PC-3 (cell line): Measurements from ENCODE around the gene PRKAR1B. TPM values are rescaled to one million over a fixed set of nuclear protein-coding genes. Genes with fewer than 3 reads are reported as not detected.

Source experiments
- ATAC-seq: fragments of 200-7000 bp; cut with Tn5 transposase; 2 replicates; pipeline ENCODE4 v1.9.1; 2020; ENCODE audit warnings: mild to moderate bottlenecking, moderate library complexity
- BruUV-seq: library from RNA; stranded (reverse); fragments of 400-500 nt; replicated peaks from 2 replicates; lab custom pipeline; 2021; lab: Mats Ljungman, UMichigan
- CTCF ChIA-PET: fragments of 300-600 bp; sonication (Branson Sonifier 250); formaldehyde crosslinking; loops from one replicate; lab custom pipeline; 2022; ENCODE audit warnings: antibody characterized with exemption; lab: Charles Lee
- POLR2A ChIA-PET: fragments of 300-600 bp; sonication (Branson Sonifier 250); formaldehyde crosslinking; loops from one replicate; lab custom pipeline; 2022; ENCODE audit warnings: antibody characterized with exemption; ENCODE audit not compliant: unreplicated experiment; lab: Charles Lee
- DNase-seq: peaks from one replicate; pipeline ENCODE4 v3.0.0-alpha.2; 2015
- H2AFZ ChIP-seq: fragments of 300-600 bp; sonication (generic); 2 replicates; pipeline ENCODE4 v1.6.0; 2016; ENCODE audit warnings: antibody characterized with exemption, low read length
- H3F3A ChIP-seq: fragments of 300-600 bp; sonication (generic); one replicate; pipeline ENCODE4 v1.6.0; 2017; ENCODE audit warnings: antibody characterized with exemption, low read length, control low read depth, mild to moderate bottlenecking; ENCODE audit not compliant: unreplicated experiment
- H3K27ac ChIP-seq: fragments of 300-600 bp; sonication (generic); 2 replicates; pipeline ENCODE4 v1.5.1; 2016; ENCODE audit warnings: mild to moderate bottlenecking, low read length
- H3K27me3 ChIP-seq: fragments of 300-600 bp; sonication (generic); 2 replicates; pipeline ENCODE4 v1.6.1; 2016; ENCODE audit warnings: low read length, mixed read lengths
- H3K36me3 ChIP-seq: fragments of 300-600 bp; sonication (generic); 2 replicates; pipeline ENCODE4 v1.6.1; 2016; ENCODE audit warnings: low read depth, mixed run types, low read length, mixed read lengths
- H3K4me1 ChIP-seq: fragments of 300-600 bp; sonication (generic); 2 replicates; pipeline ENCODE4 v1.5.1; 2016; ENCODE audit warnings: low read length; ENCODE audit not compliant: insufficient read depth
- H3K4me2 ChIP-seq: fragments of 300-600 bp; sonication (generic); 2 replicates; pipeline ENCODE4 v1.6.0; 2016; ENCODE audit warnings: low read length
- H3K4me3 ChIP-seq: fragments of 300-600 bp; sonication (generic); 2 replicates; pipeline ENCODE4 v1.5.1; 2016; ENCODE audit warnings: mild to moderate bottlenecking, low read length, mixed read lengths
- H3K79me2 ChIP-seq: fragments of 300-600 bp; sonication (generic); 2 replicates; pipeline ENCODE4 v1.6.1; 2017; ENCODE audit warnings: low read length, mixed read lengths
- H3K9ac ChIP-seq: fragments of 300-600 bp; sonication (generic); 2 replicates; pipeline ENCODE4 v1.6.0; 2016; ENCODE audit warnings: mild to moderate bottlenecking, low read length
- H3K9me2 ChIP-seq: fragments of 300-600 bp; sonication (generic); replicated peaks from 2 replicates; pipeline ENCODE4 v1.6.1; 2016; ENCODE audit warnings: mixed run types, low read length, mixed read lengths
- H3K9me3 ChIP-seq: fragments of 300-600 bp; sonication (generic); 2 replicates; pipeline ENCODE4 v1.6.1; 2016; ENCODE audit warnings: low read length, mixed read lengths
- H4K20me1 ChIP-seq: fragments of 300-600 bp; sonication (generic); 2 replicates; pipeline ENCODE4 v1.6.1; 2016; ENCODE audit warnings: low read length, mixed read lengths
- CTCF ChIP-seq: fragments of 300-600 bp; sonication (generic); conservative IDR thresholded peaks from 2 replicates; pipeline ENCODE4 v1.5.1; 2017; ENCODE audit warnings: antibody characterized with exemption, low read depth, mild to moderate bottlenecking, low read length
- EZH2 ChIP-seq: fragments of 300-600 bp; sonication (generic); IDR thresholded peaks from one replicate; pipeline ENCODE4 v1.6.1; 2017; ENCODE audit warnings: antibody characterized with exemption, mild to moderate bottlenecking, low read length; ENCODE audit not compliant: unreplicated experiment
- EZH2phosphoT487 ChIP-seq: fragments of 300-600 bp; sonication (generic); IDR thresholded peaks from 2 replicates; pipeline ENCODE4 v1.6.1; 2018; ENCODE audit warnings: mild to moderate bottlenecking, antibody characterized with exemption, low read length, borderline replicate concordance
- intact Hi-C: fragments of 100-400 bp; cut with micrococcal nuclease; formaldehyde crosslinking; loops from 2 replicates; pipeline ENCODE4 v1.9.0; 2023
- total RNA-seq: library from RNA; depleted of rRNA; stranded (reverse); fragments of >200 nt; gene quantifications from 2 replicates; pipeline ENCODE4 v1.2.3, GENCODE V29; 2014

The PRKAR1B gene
- total RNA-seq, 1 experiment from 2014 or later, result 15.6 TPM

DNA sequence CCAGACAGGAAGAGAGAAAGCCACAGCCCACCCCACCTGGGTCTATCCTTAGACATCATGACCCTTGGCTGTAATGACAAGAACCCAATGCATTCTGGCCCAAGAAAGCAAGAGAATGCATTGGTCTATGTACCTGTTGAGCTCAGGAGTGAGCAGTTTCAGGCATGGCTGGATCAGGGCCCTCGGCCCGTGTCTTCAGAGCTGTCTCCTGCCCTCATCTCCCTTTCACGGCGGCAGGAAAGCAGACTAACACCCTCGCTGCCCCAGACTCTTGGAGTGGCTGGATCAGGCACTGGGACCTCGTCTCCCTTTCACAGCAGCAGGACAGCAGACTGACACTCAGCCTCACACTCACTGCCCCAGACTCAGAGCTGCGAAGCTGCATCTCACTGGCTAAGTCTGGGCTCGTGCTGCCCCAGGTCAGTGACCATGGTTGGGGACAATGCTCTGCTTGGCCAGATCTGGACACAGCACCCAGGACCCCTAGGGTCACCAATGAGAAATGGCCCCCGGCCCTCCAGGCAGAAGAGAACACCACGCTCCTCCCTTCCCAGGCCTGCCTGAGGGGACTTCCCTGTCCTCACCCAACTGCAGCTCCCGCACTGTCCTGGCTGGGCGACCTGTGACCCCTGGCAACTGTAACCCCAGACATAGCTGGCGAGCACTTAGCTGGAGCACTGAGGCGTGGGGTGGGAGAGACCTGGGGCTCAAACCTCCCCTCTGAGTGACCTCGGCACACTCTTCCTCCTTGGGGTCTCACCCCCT lies 194.5 kb downstream of the PRKAR1B start:
- Histone ChIP-seq H2AFZ (no peak overlapping the region), H3K9ac (no peak overlapping the region), H3K4me2 (no peak overlapping the region), H3K79me2 (no peaks in the 10 kb centered on the region), H3K27ac (no peak overlapping the region), H3K9me2 (no peaks in the 10 kb centered on the region), H3K36me3 (no peaks in the 10 kb centered on the region), H3K4me3 (no peak overlapping the region), H3K4me1 (peaks cover 8% of the 10 kb centered on the region), H3K9me3 (no peaks in the 10 kb centered on the region), H3K27me3 (no peaks in the 10 kb centered on the region), H4K20me1 (no peaks in the 10 kb centered on the region), H3F3A (no peaks in the 10 kb centered on the region)
- ChIA-PET CTCF (no interaction called here), POLR2A (interaction anchor here (0.5 kb wide), 1 partner anchor 210 kb away, joined by 5 read pairs; no protein-coding TSS in a partner anchor)
- intact Hi-C loops, result no loop called here
- no peak for DNase-seq
- no peak; the same call in 1 of the 2 replicates for ATAC-seq
- TF ChIP-seq CTCF (no peak), EZH2phosphoT487 (no peak), EZH2 (no peak)
- BruUV-seq, result no TSS peak

DNA sequence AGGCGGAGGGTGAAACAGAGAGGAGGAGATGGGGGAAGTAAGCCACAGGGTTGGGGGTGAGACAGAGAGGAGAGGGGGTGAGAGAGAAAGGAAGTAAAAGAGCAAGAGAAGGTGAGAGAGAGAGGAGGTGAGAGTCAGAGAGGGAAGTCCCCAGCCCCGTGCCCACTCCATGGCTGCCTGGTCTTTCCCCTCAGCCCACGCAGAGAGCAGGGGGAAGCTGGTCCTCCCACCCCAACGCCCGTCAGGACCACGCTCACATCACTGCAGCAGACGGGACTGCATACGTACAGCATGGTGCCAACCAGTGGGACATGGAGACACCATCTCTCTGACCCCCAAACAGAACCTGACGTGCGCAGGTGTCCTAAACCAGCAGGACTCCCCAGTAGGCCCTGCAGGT lies 195.3 kb downstream of the PRKAR1B start:
- no peaks in the 10 kb centered on the region for H4K20me1 ChIP-seq
- no peaks in the 10 kb centered on the region for H3F3A ChIP-seq
- ChIA-PET CTCF (no interaction called here), POLR2A (interaction anchor here (0.5 kb wide), 1 partner anchor 210 kb away, joined by 5 read pairs; no protein-coding TSS in a partner anchor)
- H3K4me2 ChIP-seq, result no peak overlapping the region
- H3K79me2 ChIP-seq, result no peaks in the 10 kb centered on the region
- no peaks in the 10 kb centered on the region for H3K36me3 ChIP-seq
- DNase-seq (no peak), ATAC-seq (no peak)
- H3K4me3 ChIP-seq, result no peak overlapping the region
- H3K9me2 ChIP-seq, result no peaks in the 10 kb centered on the region
- no peak overlapping the region for H3K9ac ChIP-seq
- BruUV-seq, result no TSS peak
- TF ChIP-seq CTCF (no peak), EZH2phosphoT487 (no peak), EZH2 (no peak)
- peaks cover 7% of the 10 kb centered on the region for H3K4me1 ChIP-seq
- H3K27me3 ChIP-seq, result no peaks in the 10 kb centered on the region
- no peak overlapping the region for H2AFZ ChIP-seq
- H3K27ac ChIP-seq, result no peak overlapping the region
- intact Hi-C loops, result no loop called here
- H3K9me3 ChIP-seq, result no peaks in the 10 kb centered on the region

DNA sequence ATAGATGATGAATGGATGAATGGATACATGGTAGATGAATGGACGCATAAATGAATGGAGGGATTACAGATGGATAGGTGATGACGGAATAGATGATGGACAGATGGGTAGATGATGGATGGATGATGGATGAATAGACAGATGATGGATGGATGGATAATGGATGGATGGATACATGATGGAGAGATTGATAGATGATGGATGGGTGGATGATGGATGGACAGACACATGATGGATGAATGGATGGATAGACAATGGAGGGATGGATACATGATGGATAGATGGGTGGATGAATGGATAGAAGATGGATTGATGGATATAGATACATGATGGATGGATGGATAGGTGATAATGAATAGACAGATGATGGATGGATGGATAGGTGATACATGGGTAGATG lies 198.6 kb downstream of the PRKAR1B start:
- Histone ChIP-seq H4K20me1 (no peaks in the 10 kb centered on the region), H3K4me1 (peaks cover 17% of the 10 kb centered on the region), H2AFZ (no peak overlapping the region), H3K9me2 (no peaks in the 10 kb centered on the region), H3K27ac (no peak overlapping the region), H3K27me3 (no peaks in the 10 kb centered on the region), H3K36me3 (no peaks in the 10 kb centered on the region), H3K4me3 (no peak overlapping the region), H3K4me2 (no peak overlapping the region), H3K79me2 (no peaks in the 10 kb centered on the region), H3K9ac (no peak overlapping the region), H3K9me3 (no peaks in the 10 kb centered on the region), H3F3A (no peaks in the 10 kb centered on the region)
- CTCF ChIA-PET, result no interaction called here
- BruUV-seq, result no TSS peak
- POLR2A ChIA-PET, result no interaction called here
- no peak for ATAC-seq
- TF ChIP-seq CTCF, result no peak
- intact Hi-C loops, result loop anchor here (10.0 kb wide), 1 partner anchor 346 kb away; the partner anchor contains the start of gene GET4
- no peak for DNase-seq
